C4-2B (cell line): ENCODE results near the gene IL23A.

Experiments
- H3K27ac ChIP-seq: fragments of 450-650 bp; 2 replicates; pipeline ENCODE4 v1.5.1; 2017
- CTCF ChIP-seq: fragments of 450-650 bp; conservative IDR thresholded peaks from 2 replicates; pipeline ENCODE4 v1.5.1; 2017; ENCODE audit warnings: mild to moderate bottlenecking
- ZFX ChIP-seq: fragments of 450-650 bp; IDR thresholded peaks from 2 replicates; pipeline ENCODE4 v1.6.1; 2017

IL23A gene

GRCh38 chr12:56387152-56387736 is 48.6 kb downstream of the IL23A start:
- no peak overlapping the region for H3K27ac ChIP-seq
- TF ChIP-seq ZFX, result no peak
- TF ChIP-seq CTCF, result no peak

GRCh38 chr12:56389412-56389811 is 50.7 kb downstream of the IL23A start:
- H3K27ac ChIP-seq, result no peak overlapping the region
- TF ChIP-seq ZFX, result no peak
- TF ChIP-seq CTCF, result no peak
